ENCODE results near the gene TRIM41. TPM values are rescaled to one million over a fixed set of nuclear protein-coding genes. Genes with fewer than 3 reads are reported as not detected.

The TRIM41 gene
- total RNA-seq, 1 experiment from 2014 or later = 23.6 TPM

- Histone ChIP-seq H3K9me3 (ENCODE audit: low read length) (no peaks in the 10 kb centered on the region), H3K4me3 (ENCODE audit: low read length) (no peak overlapping the region), H3K36me3 (ENCODE audit: insufficient read depth, low read length) (no peaks in the 10 kb centered on the region), H3K9me2 (replicated peaks; ENCODE audit: insufficient read depth, low read length) (no peaks in the 10 kb centered on the region), H2AFZ (ENCODE audit: low read length) (no peak overlapping the region), H3K27ac (ENCODE audit: low read length) (no peak overlapping the region), H3K4me2 (ENCODE audit: low read depth, low read length, poor library complexity, severe bottlenecking) (no peak overlapping the region), H3K79me2 (ENCODE audit: low read length) (peaks cover 7% of the 10 kb centered on the region), H3K27me3 (ENCODE audit: low read length) (no peaks in the 10 kb centered on the region), H4K20me1 (ENCODE audit: insufficient read depth, low read depth, low read length) (no peaks in the 10 kb centered on the region), H3K9ac (ENCODE audit: low read length) (no peak overlapping the region), H3K4me1 (ENCODE audit: low read length) (peaks cover 44% of the 10 kb centered on the region)
- peak; percentile 38 for DNase-seq
These were observed 3.6 kb upstream of the TRIM41 start for GRCh38 chr5:181219262-181220177.

GRCh38 chr5:181220178-181220515 is 2.9 kb upstream of the TRIM41 start:
- H3K79me2 ChIP-seq (ENCODE audit: low read length) = peaks cover 13% of the 10 kb centered on the region
- no peaks in the 10 kb centered on the region for H3K27me3 ChIP-seq (ENCODE audit: low read length)
- H3K9me3 ChIP-seq (ENCODE audit: low read length) = no peaks in the 10 kb centered on the region
- H4K20me1 ChIP-seq (ENCODE audit: insufficient read depth, low read depth, low read length) = no peaks in the 10 kb centered on the region
- H3K36me3 ChIP-seq (ENCODE audit: insufficient read depth, low read length) = no peaks in the 10 kb centered on the region
- H3K4me1 ChIP-seq (ENCODE audit: low read length) = peaks cover 50% of the 10 kb centered on the region
- no peak overlapping the region for H3K4me2 ChIP-seq (ENCODE audit: low read depth, low read length, poor library complexity, severe bottlenecking)
- no peaks in the 10 kb centered on the region for H3K9me2 ChIP-seq (replicated peaks; ENCODE audit: insufficient read depth, low read length)
- H2AFZ ChIP-seq (ENCODE audit: low read length) = no peak overlapping the region
- H3K9ac ChIP-seq (ENCODE audit: low read length) = no peak overlapping the region
- H3K4me3 ChIP-seq (ENCODE audit: low read length) = no peak overlapping the region
- no peak overlapping the region for H3K27ac ChIP-seq (ENCODE audit: low read length)
- DNase-seq = no peak

- Histone ChIP-seq H3K4me1 (ENCODE audit: low read length) (peaks cover 57% of the 10 kb centered on the region), H3K4me3 (ENCODE audit: low read length) (peak overlapping the region; percentile 96; the same call in 1 of the 2 replicates), H3K9me3 (ENCODE audit: low read length) (no peaks in the 10 kb centered on the region), H3K9ac (ENCODE audit: low read length) (peak overlapping the region; percentile 86), H3K79me2 (ENCODE audit: low read length) (peaks cover 24% of the 10 kb centered on the region), H3K9me2 (replicated peaks; ENCODE audit: insufficient read depth, low read length) (no peaks in the 10 kb centered on the region), H2AFZ (ENCODE audit: low read length) (peak overlapping the region; percentile 42; the same call in 1 of the 2 replicates), H3K4me2 (ENCODE audit: low read depth, low read length, poor library complexity, severe bottlenecking) (peak overlapping the region; percentile 98), H3K27ac (ENCODE audit: low read length) (peak overlapping the region; percentile 96), H3K36me3 (ENCODE audit: insufficient read depth, low read length) (no peaks in the 10 kb centered on the region), H3K27me3 (ENCODE audit: low read length) (no peaks in the 10 kb centered on the region), H4K20me1 (ENCODE audit: insufficient read depth, low read depth, low read length) (no peaks in the 10 kb centered on the region)
- peak; percentile 40 for DNase-seq
These were observed 1.8 kb upstream of the TRIM41 start for GRCh38 chr5:181221105-181221791.

GRCh38 chr5:181221792-181222629 is 1.1 kb upstream of the TRIM41 start:
- H4K20me1 ChIP-seq (ENCODE audit: insufficient read depth, low read depth, low read length) = no peaks in the 10 kb centered on the region
- peak overlapping the region; percentile 98 for H3K4me2 ChIP-seq (ENCODE audit: low read depth, low read length, poor library complexity, severe bottlenecking)
- peaks cover 32% of the 10 kb centered on the region for H3K79me2 ChIP-seq (ENCODE audit: low read length)
- H3K27ac ChIP-seq (ENCODE audit: low read length) = peak overlapping the region; percentile 96
- H3K9me2 ChIP-seq (replicated peaks; ENCODE audit: insufficient read depth, low read length) = no peaks in the 10 kb centered on the region
- H3K4me3 ChIP-seq (ENCODE audit: low read length) = peak overlapping the region; percentile 96
- no peaks in the 10 kb centered on the region for H3K9me3 ChIP-seq (ENCODE audit: low read length)
- H3K9ac ChIP-seq (ENCODE audit: low read length) = peak overlapping the region; percentile 86
- no peaks in the 10 kb centered on the region for H3K36me3 ChIP-seq (ENCODE audit: insufficient read depth, low read length)
- H3K27me3 ChIP-seq (ENCODE audit: low read length) = no peaks in the 10 kb centered on the region
- peak; percentile 97 for DNase-seq
- peaks cover 55% of the 10 kb centered on the region for H3K4me1 ChIP-seq (ENCODE audit: low read length)
- H2AFZ ChIP-seq (ENCODE audit: low read length) = peak overlapping the region; percentile 42; the same call in 1 of the 2 replicates

- no peak overlapping the region for H2AFZ ChIP-seq (ENCODE audit: low read length)
- H3K79me2 ChIP-seq (ENCODE audit: low read length) = peaks cover 37% of the 10 kb centered on the region
- H4K20me1 ChIP-seq (ENCODE audit: insufficient read depth, low read depth, low read length) = no peaks in the 10 kb centered on the region
- no peaks in the 10 kb centered on the region for H3K9me3 ChIP-seq (ENCODE audit: low read length)
- peak overlapping the region; percentile 86 for H3K9ac ChIP-seq (ENCODE audit: low read length)
- H3K4me1 ChIP-seq (ENCODE audit: low read length) = peaks cover 48% of the 10 kb centered on the region
- H3K36me3 ChIP-seq (ENCODE audit: insufficient read depth, low read length) = peaks cover 3% of the 10 kb centered on the region; the same call in 1 of the 2 replicates
- no peaks in the 10 kb centered on the region for H3K27me3 ChIP-seq (ENCODE audit: low read length)
- peak overlapping the region; percentile 96 for H3K4me3 ChIP-seq (ENCODE audit: low read length)
- peak overlapping the region; percentile 98 for H3K4me2 ChIP-seq (ENCODE audit: low read depth, low read length, poor library complexity, severe bottlenecking)
- DNase-seq = no peak
- peak overlapping the region; percentile 96 for H3K27ac ChIP-seq (ENCODE audit: low read length)
- H3K9me2 ChIP-seq (replicated peaks; ENCODE audit: insufficient read depth, low read length) = no peaks in the 10 kb centered on the region
These were observed 437 bp upstream of the TRIM41 start for GRCh38 chr5:181222630-181223057.

- no peaks in the 10 kb centered on the region for H3K9me2 ChIP-seq (replicated peaks; ENCODE audit: insufficient read depth, low read length)
- no peak overlapping the region for H2AFZ ChIP-seq (ENCODE audit: low read length)
- no peaks in the 10 kb centered on the region for H3K9me3 ChIP-seq (ENCODE audit: low read length)
- no peaks in the 10 kb centered on the region for H4K20me1 ChIP-seq (ENCODE audit: insufficient read depth, low read depth, low read length)
- peaks cover 38% of the 10 kb centered on the region for H3K4me1 ChIP-seq (ENCODE audit: low read length)
- peak overlapping the region; percentile 86 for H3K9ac ChIP-seq (ENCODE audit: low read length)
- H3K4me3 ChIP-seq (ENCODE audit: low read length) = peak overlapping the region; percentile 96
- H3K27ac ChIP-seq (ENCODE audit: low read length) = peak overlapping the region; percentile 96
- peaks cover 5% of the 10 kb centered on the region; the same call in 1 of the 2 replicates for H3K36me3 ChIP-seq (ENCODE audit: insufficient read depth, low read length)
- peak; percentile 84 for DNase-seq
- H3K27me3 ChIP-seq (ENCODE audit: low read length) = no peaks in the 10 kb centered on the region
- H3K4me2 ChIP-seq (ENCODE audit: low read depth, low read length, poor library complexity, severe bottlenecking) = peak overlapping the region; percentile 98
- peaks cover 40% of the 10 kb centered on the region for H3K79me2 ChIP-seq (ENCODE audit: low read length)
These were observed 778 bp downstream of the TRIM41 start for GRCh38 chr5:181223729-181224389.

- DNase-seq = peak; percentile 86
These were observed 1.5 kb downstream of the TRIM41 start for GRCh38 chr5:181224390-181225229.

More at GRCh38 chr5:181224390-181225229, 1.5 kb downstream of the TRIM41 start:
- peak overlapping the region; percentile 96 for H3K4me3 ChIP-seq (ENCODE audit: low read length)
- H3K36me3 ChIP-seq (ENCODE audit: insufficient read depth, low read length) = peaks cover 5% of the 10 kb centered on the region; the same call in 1 of the 2 replicates
- peak overlapping the region; percentile 98 for H3K4me2 ChIP-seq (ENCODE audit: low read depth, low read length, poor library complexity, severe bottlenecking)
- no peaks in the 10 kb centered on the region for H4K20me1 ChIP-seq (ENCODE audit: insufficient read depth, low read depth, low read length)
- H3K9me2 ChIP-seq (replicated peaks; ENCODE audit: insufficient read depth, low read length) = no peaks in the 10 kb centered on the region
- peaks cover 42% of the 10 kb centered on the region for H3K79me2 ChIP-seq (ENCODE audit: low read length)
- peak overlapping the region; percentile 86 for H3K9ac ChIP-seq (ENCODE audit: low read length)
- peak overlapping the region; percentile 96 for H3K27ac ChIP-seq (ENCODE audit: low read length)
- H3K27me3 ChIP-seq (ENCODE audit: low read length) = no peaks in the 10 kb centered on the region
- H3K4me1 ChIP-seq (ENCODE audit: low read length) = peaks cover 38% of the 10 kb centered on the region
- no peaks in the 10 kb centered on the region for H3K9me3 ChIP-seq (ENCODE audit: low read length)
- H2AFZ ChIP-seq (ENCODE audit: low read length) = no peak overlapping the region; the same call in 1 of the 2 replicates
